Embryonic facial prominence (tissue), 1 donor: Measurements from ENCODE around the gene EGFR.
"Not testable (repeated sequence)": the region's sequence is repeated elsewhere in the genome, so short reads cannot be mapped to it uniquely, and the experiment has no call there.

Experiments
- DNase-seq: peaks from one replicate; pipeline ENCODE4 v3.0.0-alpha.2; 2016; ENCODE audit errors: extremely low spot score

Gene EGFR

DNA sequence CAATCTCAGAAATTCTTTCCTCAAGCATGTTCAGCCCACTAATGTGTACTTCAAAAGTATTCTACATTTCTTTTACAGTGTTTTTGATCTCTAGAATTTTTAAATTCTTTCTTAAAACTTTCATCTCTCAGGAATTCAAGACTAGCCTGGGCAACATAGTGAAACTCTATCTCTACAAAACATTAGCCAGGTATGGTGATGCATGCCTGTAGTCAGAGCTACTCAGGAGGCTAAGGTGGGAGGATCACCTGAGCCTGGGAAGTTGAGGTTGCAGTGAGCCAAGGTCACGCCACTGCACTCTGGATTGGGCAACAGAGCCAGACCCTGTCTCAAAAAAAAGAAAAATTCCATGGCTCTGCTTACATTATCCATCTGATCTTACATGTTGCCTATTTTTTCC lies 5.0 kb upstream of the EGFR start:
- DNase-seq = no peak

DNA sequence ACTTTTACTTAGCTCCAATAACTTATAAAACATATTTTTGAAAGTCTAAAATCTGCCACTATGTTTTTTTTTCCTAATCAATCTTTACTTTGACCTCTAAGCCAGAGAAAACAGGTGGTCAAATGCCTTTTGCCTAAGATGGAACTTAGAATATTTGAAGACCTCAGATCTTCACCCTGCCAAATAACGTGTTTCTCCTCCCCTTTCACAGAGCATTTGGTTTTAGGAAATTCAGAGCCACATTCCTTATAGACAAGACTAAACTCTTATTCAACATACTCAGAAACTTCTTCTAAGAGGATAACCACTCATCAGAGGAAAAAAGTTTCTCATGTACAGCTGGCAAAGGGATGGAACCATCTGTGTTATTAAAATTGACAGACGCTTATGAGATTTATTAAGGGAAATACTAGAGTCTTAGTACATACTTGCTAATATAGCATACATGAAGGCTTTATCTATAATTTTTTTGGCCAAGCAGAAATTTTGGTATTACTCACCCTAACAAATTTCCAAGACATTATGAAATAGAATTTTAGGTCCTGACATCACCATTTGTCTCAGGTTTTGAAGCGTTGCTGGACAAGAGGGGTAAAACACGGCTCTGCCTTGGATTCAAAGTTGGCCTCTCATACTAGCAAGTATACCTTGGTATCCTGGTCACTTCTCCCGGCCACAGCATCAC lies 2.6 kb upstream of the EGFR start:
- no peak for DNase-seq

DNA sequence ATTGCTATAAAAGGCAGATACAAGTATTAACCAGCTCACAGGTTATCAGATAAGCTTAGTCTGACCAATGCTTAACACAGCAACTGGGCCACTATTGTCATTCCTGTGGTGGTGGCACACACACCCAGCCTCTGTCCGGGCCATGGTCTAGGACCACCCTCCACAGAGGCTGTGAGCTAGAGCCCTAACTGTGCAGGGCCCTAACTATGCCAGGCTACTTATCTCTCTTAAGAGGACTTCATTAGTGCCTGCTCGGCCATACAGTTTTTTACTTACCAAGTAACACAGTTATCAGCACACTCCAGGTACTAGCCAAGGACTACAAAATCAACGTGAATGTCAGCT lies 2.1 kb upstream of the EGFR start:
- no peak for DNase-seq

DNA sequence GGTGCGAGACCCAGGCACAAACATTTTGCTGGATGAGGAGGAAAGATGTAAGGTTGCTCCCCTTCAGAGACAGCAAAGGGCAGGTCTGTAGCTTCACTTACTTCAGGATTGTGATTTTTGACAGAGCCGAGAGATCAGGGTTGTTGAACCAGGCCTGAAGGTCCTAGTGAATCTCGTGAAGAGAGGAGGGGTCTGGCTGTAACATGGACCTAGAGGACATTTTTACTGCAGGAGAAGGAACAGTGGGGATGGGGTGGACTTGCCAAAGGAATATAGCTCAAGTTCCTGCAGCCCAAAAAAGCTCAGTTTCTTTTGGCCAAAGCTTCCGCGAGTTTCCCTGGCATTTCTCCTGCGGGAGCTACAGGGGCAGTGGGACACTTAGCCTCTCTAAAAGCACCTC lies 976 bp upstream of the EGFR start:
- no peak for DNase-seq

DNA sequence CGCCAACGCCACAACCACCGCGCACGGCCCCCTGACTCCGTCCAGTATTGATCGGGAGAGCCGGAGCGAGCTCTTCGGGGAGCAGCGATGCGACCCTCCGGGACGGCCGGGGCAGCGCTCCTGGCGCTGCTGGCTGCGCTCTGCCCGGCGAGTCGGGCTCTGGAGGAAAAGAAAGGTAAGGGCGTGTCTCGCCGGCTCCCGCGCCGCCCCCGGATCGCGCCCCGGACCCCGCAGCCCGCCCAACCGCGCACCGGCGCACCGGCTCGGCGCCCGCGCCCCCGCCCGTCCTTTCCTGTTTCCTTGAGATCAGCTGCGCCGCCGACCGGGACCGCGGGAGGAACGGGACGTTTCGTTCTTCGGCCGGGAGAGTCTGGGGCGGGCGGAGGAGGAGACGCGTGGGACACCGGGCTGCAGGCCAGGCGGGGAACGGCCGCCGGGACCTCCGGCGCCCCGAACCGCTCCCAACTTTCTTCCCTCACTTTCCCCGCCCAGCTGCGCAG lies 424 bp downstream of the EGFR start:
- no peak for DNase-seq

DNA sequence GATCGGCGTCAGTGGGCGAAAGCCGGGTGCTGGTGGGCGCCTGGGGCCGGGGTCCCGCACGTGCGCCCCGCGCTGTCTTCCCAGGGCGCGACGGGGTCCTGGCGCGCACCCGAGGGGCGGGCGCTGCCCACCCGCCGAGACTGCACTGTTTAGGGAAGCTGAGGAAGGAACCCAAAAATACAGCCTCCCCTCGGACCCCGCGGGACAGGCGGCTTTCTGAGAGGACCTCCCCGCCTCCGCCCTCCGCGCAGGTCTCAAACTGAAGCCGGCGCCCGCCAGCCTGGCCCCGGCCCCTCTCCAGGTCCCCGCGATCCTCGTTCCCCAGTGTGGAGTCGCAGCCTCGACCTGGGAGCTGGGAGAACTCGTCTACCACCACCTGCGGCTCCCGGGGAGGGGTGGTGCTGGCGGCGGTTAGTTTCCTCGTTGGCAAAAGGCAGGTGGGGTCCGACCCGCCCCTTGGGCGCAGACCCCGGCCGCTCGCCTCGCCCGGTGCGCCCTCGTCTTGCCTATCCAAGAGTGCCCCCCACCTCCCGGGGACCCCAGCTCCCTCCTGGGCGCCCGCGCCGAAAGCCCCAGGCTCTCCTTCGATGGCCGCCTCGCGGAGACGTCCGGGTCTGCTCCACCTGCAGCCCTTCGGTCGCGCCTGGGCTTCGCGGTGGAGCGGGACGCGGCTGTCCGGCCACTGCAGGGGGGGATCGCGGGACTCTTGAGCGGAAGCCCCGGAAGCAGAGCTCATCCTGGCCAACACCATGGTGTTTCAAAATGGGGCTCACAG lies 1.1 kb downstream of the EGFR start:
- DNase-seq = no peak

DNA sequence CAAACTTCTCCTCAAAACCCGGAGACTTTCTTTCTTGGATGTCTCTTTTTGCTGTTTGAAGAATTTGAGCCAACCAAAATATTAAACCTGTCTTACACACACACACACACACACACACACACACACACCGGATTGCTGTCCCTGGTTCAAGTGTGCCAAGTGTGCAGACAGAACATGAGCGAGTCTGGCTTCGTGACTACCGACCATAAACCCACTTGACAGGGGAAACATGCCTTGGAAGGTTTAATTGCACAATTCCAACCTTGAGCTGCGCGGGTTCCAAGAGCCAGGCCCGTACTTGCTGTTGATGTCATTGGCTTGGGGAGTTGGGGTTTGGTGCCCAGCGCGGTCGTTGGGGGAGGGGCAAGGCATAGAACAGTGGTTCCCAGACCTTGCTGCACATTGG lies 1.7 kb downstream of the EGFR start:
- no peak for DNase-seq

DNA sequence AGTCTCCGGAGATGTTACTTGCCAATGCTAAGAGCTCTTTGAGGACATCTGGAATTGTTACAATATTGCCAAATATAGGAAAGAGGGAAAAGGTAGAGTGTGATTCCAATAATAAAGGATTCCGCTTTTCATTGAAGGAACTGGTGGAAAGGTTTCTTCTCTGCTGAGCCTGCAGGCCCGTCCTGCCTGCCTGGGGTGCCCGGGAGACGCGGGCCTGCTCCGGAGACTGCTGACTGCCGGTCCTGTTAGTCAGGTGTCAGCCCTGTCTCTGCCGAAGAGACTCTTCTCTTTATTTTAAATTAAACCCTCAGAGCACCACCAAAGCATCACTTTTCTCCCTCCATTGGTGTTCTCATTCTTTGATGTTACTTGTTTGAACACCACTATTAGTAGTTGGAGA lies 2.2 kb downstream of the EGFR start:
- DNase-seq = no peak

DNA sequence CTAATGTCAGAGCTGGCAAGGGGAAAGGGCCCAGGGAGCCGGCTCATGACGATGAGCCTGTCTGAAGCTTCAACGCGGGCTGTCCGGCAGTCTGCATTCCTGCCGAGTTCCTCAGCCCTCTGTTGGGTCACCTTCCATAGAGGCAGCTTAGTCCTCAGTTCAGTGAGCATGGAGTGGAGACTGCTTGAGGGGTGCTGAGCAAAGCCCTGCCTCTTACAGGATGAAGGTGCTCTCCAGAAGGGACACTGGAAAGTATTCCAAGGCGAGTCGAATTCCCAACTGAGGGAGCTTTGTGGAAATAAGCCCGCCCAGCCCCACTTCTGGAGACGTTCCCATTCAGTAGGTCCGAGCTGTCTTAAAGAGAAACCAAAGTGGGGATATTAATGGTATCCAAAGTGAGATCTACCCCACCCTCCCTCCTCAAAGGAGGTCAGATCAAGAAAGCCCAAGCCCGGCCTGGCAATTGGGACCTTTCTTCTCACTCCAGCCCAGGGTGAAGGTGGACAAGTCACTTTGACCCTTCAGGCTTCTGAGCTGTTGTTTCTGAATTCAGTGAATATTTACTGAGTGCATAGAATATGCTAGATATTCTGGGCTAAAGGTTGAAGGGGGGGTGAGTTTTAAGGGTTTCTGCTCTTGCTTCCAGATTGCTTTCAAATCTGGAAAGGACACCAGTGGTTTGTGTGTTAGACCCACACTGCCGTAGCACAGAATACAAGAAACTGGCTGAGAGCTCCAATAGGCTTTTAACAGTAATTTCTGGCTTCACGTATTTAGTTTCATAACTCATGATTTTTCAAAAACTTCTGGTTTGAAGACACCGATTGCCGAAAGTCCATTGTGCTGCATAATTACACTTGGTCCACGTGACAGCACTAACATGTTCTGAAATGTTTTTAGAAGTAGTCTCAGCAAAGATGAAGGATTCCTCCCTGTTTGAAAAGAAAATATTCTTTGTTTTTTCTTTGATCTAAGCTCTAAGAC lies 3.5 kb downstream of the EGFR start:
- no peak for DNase-seq

DNA sequence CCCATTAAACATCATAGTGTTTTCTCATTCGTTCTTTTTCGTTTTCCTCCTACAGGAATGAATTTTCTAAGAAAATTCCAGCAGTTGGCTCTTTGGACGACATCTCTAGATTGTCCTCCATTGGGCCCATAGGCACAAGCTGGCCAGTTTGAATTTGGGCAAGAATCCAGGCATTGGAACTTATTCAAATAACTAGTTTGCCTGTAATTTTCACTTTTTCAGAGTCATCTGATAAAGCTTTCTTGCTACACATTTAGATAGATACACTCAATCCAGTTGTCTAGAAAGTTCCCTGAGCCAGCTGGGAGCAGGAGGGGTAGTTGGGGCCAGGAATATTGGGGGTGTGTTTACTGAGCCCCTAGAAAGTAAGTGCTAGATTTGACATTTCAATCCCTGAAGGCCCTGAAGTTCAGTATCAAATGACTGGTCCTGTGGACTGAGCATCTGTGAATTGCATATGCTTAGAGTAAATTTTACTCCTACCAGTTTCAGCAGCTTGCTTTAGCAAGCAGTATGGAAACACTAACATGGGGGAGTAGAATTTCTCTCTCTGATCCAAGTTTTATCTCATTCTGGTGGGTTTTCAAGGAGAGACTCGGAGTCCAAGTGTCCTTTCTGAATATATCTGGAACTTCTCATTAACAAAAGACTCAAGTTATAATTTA lies 5.2 kb downstream of the EGFR start:
- no peak for DNase-seq

DNA sequence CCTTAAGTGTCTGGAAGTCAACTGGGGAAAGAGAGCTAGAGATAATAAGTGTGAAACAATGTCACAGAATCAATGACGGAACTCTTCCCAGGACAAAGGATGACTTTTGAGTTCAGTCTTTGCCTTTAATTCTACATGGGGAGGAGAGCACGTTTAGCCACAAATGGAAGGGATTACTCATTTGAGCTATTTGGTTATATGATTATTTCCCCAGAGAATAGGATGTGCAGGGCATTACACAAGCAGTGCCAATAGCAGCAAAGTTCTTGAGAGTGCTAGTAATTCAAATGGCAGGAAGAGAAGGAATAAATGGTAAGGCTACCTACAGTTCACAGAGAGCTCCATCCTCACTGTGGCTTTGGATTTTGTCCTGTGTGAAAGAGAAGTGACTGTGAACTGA lies 6.0 kb downstream of the EGFR start:
- no peak for DNase-seq

DNA sequence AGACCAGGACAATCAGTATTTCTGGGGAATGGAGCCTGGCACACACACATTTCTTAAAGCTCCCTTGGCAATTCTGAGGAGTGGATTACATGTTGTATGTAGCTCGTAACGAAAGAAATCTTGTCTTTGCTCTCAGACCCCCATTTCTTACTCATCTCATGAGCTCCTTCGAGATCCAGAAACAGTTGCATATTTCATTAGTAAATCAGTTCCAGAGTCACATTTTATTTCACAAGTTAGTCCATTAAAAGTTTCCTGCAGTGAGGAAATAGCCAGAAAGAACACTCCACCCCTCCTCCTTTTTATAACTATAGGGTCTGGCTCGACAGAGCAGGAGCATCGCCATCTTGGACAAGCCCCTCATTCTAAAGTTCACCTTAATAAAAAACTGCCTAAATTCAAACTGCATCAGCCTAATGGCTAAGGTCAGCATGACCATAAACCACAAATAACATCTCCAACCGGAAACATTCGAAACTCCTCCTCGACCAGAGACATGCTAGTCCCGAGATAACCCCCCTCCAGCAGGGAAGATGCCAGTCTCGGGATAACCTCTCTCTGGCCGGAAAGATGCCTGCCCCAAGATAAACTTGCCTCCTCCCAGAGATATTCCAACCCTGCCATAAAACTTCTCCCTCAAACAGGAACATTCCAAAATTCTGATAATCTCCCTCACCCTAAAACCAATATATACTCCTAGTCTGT lies 7.4 kb downstream of the EGFR start:
- no peak for DNase-seq

DNA sequence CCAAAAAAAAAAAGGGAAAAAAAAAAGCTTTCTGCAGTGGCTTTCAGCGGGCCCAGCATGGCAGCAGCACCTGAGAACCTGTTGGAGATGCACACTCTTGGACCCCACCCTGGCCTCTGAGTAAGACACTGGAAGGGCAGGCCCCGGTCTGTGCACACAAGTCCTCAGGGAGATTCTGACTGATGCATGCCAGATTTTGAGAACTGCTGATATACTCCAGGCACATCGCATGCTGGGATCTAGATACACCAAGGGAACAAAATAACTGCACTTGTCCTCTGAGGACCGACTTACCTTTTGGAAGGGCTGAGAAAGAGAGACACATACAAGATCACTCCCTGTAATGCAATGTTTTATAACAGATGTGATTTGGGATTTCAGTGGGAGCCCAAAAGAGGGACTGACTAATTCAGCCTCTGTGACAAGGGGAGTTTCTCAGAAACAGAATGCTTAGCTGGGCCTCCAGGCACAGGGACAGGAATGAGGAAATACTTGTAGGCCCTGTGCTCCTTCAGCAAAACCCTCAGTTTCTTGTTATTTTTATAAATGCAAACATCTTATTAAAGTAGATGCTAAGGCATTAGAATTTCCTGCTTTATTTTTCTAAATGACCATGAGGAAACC lies 8.2 kb downstream of the EGFR start:
- no peak for DNase-seq

DNA sequence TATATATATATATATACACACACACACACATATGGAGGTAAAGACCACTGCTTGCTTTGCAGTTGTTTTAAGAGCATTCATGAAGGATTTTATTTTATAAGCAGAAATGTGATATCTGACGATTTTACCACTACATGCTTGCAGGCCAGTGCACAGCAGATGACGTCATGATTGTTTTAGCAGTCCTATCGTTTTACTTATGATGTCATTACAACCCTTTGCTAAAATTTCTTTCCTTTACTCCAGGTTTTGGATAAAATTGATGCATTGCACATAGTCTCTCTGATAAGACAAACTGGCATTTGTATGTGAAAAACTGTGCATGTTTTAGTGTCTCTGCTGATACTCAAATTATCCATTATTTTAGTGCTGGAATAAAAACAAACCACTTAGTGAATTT lies 9.2 kb downstream of the EGFR start:
- peak; percentile 41 for DNase-seq

DNA sequence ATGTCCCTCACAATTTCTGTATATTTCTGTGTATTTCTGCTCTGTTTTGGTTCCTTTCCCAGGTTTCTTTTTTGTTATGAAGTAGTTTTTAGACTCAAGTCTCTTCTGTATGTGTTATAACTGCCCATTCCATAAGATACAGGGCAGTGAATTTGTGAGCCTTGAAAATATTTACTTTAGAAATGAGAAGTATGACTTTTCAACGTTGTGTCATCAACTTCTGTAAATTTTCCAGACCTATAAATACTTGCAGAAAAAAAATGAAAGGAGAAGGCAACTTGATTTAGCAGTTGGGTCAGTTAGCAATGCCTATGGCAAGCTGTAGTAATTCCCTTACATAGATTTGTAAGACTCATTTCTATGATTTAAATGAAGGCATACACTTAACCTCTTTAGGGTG lies 11.5 kb downstream of the EGFR start:
- DNase-seq = no peak

DNA sequence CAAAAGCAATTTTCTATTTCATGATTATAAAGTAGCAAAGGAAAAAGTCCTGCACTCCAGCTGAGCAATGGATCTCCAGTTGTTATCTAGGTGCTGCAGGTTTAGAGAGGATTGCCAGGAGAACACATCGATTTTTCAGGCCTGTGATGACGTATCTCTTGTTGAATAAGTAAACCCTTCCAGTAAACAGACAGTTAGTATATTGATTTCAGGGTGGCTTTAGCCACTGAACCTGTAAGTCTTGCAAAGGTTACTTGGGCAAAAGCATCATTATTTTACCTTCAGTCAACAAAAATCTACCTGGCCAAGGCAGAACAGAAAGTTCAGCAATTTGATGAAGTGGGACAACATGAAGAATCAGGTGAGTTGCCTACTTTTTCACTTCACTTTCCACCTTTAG lies 12.3 kb downstream of the EGFR start:
- no peak for DNase-seq

DNA sequence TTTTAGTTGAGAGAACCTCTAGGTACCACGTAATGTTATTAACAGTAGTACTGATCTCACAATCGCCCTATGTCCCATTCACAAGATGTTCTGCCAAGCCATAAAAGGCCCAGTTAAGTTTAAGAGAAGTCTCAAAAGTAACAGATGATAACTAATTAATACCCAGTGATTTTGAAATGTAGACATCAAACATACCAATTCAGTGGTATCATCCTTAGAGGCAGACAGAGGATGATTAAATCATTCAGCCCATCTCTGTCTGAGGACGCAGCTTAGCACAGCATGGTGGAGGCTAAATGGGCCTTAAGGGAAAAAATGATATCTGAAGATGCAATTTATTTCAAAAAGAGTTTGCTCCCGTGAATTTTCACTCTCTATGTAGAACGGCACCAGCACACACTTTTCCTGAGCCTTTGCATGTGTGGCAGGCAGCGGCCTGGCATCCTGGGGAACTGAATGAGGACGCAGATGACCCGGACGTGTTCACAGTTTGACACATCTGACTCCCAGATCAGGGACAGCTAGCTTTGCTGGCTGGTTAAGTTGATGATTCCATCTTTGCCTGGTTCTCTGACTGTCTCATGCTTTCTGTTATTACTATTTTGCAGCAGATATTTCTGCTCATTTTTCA lies 13.4 kb downstream of the EGFR start:
- no peak for DNase-seq

DNA sequence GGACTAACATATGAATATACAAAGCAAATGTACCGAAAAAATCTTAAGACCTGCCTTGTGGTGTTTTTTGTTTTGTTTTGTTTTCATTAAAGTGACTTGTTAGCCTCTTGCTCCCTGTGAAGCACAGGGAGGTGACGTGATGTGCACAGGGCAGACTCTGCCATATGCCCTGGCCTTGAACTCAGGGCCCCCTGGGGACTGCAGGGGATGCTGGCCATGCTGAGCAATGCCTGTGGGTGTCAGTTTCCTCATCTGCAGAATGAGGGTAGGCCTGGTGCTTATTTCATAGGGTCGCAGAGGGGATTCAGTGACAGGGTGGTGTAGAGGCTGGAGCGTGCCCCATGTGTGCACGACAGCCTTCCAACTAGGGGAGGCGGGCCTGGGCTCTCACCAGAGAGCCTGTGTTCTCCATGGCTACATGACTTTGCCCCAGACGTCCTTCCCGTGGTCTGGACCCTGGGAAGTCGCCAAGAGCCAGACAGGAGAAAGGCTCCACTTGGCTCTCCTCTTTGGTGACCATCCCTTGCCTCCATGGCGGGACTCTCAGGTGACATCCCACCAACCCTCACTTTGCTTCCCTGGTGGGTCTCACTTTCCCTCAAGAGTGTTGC lies 14.5 kb downstream of the EGFR start:
- no peak for DNase-seq

DNA sequence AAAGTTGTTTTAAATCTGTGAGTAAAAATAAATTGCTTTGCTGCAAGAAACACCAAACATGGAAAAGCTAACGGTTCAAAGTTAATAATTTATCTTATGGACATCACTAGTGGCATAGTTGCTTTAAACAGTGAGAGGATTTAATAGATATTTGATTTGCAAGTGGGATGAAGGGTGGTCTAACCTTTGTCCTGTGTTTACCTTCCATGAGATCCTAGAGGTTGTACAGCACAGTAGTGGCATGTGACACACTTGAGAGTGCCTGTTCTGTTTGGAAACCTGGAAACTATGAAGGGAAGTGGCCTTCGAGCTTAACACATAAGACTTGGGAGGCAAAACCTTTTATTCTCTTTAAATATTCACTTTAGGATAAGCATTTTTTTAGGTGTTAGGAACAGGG lies 16.0 kb downstream of the EGFR start:
- no peak for DNase-seq

DNA sequence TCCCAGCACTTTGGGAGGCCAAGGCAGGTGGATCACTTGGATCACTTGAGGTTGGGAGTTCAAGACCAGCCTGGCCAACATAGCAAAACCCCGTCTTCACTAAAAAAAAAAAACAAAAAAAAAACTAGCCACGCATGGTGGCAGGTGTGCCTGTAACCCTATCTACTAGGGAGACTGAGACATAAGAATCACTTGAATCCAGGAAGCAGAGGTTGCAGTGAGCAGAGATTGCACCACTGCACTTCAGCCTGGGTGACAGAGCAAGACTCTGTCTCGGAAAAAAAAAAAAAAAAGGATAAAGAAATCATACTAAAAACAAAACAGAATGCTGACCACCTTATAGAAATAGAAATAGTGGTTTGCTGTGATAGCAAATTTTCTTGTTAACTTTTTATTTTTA lies 16.6 kb downstream of the EGFR start:
- not testable (repeated sequence) for DNase-seq
